ENCODE data around the gene BAHCC1. TPM values are rescaled to one million over a fixed set of nuclear protein-coding genes. Genes with fewer than 3 reads are reported as not detected.

The BAHCC1 gene
- total and polyA plus RNA-seq, 9 of the 15 experiments (the other 6 are each of a cell fraction or from before 2014, with no cell fraction given) = 0.14 to 26.9 (median 5.0) TPM

DNA sequence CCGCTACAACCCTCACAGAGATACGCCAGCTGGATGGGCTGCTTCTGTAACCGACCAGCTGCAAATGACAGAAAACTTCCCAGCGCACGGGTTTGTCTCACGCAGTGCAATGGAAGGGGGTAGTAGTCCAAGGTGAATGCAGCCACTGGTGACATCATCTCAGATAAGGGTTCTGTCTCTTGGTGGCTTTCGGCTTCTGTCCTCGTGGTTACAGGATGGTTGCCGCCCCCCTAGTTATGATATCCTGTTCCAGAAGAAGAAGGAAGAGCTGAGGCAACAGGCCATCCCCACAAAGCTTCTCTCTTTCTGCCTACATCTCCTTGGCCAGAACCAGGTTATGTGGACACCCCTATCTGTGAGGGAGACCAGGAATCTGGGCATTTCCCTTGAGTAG lies 40.3 kb upstream of the BAHCC1 start (continued):
- TF ChIP-seq, protein P1, sequence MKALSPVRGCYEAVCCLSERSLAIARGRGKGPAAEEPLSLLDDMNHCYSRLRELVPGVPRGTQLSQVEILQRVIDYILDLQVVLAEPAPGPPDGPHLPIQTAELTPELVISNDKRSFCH (CRISPR knock-in tag; IDR thresholded peaks at IDR 0.05) = no peak
- TF ChIP-seq, protein P1 (tag; IDR thresholded peaks at IDR 0.05) = no peak
- TF ChIP-seq, protein P2, sequence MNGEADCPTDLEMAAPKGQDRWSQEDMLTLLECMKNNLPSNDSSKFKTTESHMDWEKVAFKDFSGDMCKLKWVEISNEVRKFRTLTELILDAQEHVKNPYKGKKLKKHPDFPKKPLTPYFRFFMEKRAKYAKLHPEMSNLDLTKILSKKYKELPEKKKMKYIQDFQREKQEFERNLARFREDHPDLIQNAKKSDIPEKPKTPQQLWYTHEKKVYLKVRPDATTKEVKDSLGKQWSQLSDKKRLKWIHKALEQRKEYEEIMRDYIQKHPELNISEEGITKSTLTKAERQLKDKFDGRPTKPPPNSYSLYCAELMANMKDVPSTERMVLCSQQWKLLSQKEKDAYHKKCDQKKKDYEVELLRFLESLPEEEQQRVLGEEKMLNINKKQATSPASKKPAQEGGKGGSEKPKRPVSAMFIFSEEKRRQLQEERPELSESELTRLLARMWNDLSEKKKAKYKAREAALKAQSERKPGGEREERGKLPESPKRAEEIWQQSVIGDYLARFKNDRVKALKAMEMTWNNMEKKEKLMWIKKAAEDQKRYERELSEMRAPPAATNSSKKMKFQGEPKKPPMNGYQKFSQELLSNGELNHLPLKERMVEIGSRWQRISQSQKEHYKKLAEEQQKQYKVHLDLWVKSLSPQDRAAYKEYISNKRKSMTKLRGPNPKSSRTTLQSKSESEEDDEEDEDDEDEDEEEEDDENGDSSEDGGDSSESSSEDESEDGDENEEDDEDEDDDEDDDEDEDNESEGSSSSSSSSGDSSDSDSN (IDR thresholded peaks at IDR 0.05; ENCODE audit: borderline replicate concordance in 1 of 2, low read depth in 2 of 2, low read length in 2 of 2) = 0 out of 4 replicates have a peak, but pooled peaks of 1 of the 2 experiments have one; percentile 54
- TF ChIP-seq, protein P3, sequence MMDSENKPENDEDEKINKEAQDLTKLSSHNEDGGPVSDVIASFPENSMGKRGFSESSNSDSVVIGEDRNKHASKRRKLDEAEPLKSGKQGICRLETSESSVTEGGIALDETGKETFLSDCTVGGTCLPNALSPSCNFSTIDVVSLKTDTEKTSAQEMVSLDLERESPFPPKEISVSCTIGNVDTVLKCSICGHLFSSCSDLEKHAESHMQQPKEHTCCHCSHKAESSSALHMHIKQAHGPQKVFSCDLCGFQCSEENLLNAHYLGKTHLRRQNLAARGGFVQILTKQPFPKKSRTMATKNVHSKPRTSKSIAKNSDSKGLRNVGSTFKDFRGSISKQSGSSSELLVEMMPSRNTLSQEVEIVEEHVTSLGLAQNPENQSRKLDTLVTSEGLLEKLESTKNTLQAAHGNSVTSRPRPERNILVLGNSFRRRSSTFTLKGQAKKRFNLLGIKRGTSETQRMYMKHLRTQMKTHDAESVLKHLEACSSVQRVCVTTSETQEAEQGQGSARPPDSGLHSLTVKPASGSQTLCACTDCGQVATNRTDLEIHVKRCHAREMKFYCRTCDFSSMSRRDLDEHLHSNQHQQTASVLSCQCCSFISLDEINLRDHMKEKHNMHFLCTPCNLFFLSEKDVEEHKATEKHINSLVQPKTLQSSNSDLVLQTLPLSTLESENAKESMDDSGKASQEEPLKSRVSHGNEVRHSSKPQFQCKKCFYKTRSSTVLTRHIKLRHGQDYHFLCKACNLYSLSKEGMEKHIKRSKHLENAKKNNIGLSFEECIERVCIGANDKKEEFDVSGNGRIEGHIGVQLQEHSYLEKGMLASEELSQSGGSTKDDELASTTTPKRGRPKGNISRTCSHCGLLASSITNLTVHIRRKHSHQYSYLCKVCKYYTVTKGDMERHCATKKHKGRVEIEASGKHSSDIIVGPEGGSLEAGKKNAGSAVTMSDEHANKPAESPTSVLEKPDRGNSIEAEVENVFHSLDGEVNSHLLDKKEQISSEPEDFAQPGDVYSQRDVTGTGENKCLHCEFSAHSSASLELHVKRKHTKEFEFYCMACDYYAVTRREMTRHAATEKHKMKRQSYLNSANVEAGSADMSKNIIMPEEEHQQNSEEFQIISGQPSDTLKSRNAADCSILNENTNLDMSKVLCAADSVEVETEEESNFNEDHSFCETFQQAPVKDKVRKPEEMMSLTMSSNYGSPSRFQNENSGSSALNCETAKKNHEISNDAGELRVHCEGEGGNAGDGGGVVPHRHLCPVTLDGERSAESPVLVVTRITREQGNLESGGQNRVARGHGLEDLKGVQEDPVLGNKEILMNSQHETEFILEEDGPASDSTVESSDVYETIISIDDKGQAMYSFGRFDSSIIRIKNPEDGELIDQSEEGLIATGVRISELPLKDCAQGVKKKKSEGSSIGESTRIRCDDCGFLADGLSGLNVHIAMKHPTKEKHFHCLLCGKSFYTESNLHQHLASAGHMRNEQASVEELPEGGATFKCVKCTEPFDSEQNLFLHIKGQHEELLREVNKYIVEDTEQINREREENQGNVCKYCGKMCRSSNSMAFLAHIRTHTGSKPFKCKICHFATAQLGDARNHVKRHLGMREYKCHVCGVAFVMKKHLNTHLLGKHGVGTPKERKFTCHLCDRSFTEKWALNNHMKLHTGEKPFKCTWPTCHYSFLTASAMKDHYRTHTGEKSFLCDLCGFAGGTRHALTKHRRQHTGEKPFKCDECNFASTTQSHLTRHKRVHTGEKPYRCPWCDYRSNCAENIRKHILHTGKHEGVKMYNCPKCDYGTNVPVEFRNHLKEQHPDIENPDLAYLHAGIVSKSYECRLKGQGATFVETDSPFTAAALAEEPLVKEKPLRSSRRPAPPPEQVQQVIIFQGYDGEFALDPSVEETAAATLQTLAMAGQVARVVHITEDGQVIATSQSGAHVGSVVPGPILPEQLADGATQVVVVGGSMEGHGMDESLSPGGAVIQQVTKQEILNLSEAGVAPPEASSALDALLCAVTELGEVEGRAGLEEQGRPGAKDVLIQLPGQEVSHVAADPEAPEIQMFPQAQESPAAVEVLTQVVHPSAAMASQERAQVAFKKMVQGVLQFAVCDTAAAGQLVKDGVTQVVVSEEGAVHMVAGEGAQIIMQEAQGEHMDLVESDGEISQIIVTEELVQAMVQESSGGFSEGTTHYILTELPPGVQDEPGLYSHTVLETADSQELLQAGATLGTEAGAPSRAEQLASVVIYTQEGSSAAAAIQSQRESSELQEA (IDR thresholded peaks at IDR 0.05; ENCODE audit: low read depth) = no peak
- TF ChIP-seq SRSF9 (IDR thresholded peaks at IDR 0.05; ENCODE audit: borderline replicate concordance, low read depth, low read length) (no peak), HOXB6 (CRISPR knock-in tag; IDR thresholded peaks at IDR 0.05; ENCODE audit: borderline replicate concordance) (no peak), POLR2G (IDR thresholded peaks at IDR 0.05; ENCODE audit: low read depth, low read length) (no peak), DPF2 (IDR thresholded peaks at IDR 0.05) (peak; percentile 60), SMARCE1 (IDR thresholded peaks at IDR 0.05) (peak; percentile 56; the same call in 1 of the 2 replicates), FOXK2 (conservative IDR thresholded peaks at IDR 0.05 in 1 of 2, IDR thresholded peaks at IDR 0.05 in 1 of 2; ENCODE audit: low read depth in 2 of 2) (peak in 1 of 2 experiments; percentile 21; a peak in 3 of 4 replicates), POLR2H (tag; IDR thresholded peaks at IDR 0.05; ENCODE audit: low read depth) (no peak), MYC (IDR thresholded peaks at IDR 0.05; ENCODE audit: low read depth, low read length) (peak; percentile 77), MYC (CRISPR knock-in tag; IDR thresholded peaks at IDR 0.05; ENCODE audit: borderline replicate concordance, low read depth) (no peak), TCF7L2 (IDR thresholded peaks at IDR 0.05; ENCODE audit: low read depth, low read length) (no peak), SIRT6 (IDR thresholded peaks at IDR 0.05; ENCODE audit: low read depth, low read length) (no peak)
- TF ChIP-seq, protein P4, sequence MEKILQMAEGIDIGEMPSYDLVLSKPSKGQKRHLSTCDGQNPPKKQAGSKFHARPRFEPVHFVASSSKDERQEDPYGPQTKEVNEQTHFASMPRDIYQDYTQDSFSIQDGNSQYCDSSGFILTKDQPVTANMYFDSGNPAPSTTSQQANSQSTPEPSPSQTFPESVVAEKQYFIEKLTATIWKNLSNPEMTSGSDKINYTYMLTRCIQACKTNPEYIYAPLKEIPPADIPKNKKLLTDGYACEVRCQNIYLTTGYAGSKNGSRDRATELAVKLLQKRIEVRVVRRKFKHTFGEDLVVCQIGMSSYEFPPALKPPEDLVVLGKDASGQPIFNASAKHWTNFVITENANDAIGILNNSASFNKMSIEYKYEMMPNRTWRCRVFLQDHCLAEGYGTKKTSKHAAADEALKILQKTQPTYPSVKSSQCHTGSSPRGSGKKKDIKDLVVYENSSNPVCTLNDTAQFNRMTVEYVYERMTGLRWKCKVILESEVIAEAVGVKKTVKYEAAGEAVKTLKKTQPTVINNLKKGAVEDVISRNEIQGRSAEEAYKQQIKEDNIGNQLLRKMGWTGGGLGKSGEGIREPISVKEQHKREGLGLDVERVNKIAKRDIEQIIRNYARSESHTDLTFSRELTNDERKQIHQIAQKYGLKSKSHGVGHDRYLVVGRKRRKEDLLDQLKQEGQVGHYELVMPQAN (IDR thresholded peaks at IDR 0.05; ENCODE audit: borderline replicate concordance) = no peak
